ENCODE results near the gene KLHL29. TPM values are rescaled to one million over a fixed set of nuclear protein-coding genes. Genes with fewer than 3 reads are reported as not detected.

The KLHL29 gene
- total and polyA plus RNA-seq, 2 experiments from 2014 or later, result 5.6 to 11.0 TPM

GRCh38 chr2:23561088-23561487, 176.1 kb downstream of the KLHL29 start:
- no peaks in the 10 kb centered on the region for H3K27me3 ChIP-seq
- no peak for DNase-seq (ENCODE audit: low read depth in 1 of 2, low spot score in 1 of 2)
- no peak overlapping the region for H3K4me3 ChIP-seq
- no peak for TF ChIP-seq CTCF (IDR thresholded peaks at IDR 0.05; ENCODE audit: low read depth, low read length)
- no peaks in the 10 kb centered on the region for H3K9me3 ChIP-seq (ENCODE audit: low read depth)
- H3K36me3 ChIP-seq, result no peaks in the 10 kb centered on the region
- no peak overlapping the region for H3K27ac ChIP-seq
- H3K4me1 ChIP-seq (ENCODE audit: low read depth), result no peaks in the 10 kb centered on the region

DNA sequence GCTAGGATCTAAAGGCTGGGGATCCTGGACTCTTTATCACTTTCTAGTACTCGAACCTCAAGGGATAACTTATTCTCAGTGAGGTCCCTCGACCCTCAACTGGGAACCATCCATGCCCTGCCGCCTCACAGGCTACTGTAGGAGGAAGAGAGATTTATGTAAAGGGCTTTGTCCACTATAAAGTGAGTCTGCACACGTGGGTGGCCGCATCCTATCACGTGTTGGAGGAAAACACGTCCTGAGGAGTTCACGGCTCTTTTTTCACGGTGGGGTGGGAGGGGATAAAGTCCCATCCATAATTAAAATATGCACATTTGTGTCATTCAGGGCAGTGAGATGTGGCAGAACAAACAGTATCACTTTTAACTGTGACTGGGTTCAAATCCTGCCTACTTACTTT, 176.6 kb downstream of the KLHL29 start:
- Histone ChIP-seq H3K9me3 (ENCODE audit: low read depth) (no peaks in the 10 kb centered on the region), H3K27me3 (no peaks in the 10 kb centered on the region)
- TF ChIP-seq CTCF (IDR thresholded peaks at IDR 0.05; ENCODE audit: low read depth, low read length), result no peak

DNA sequence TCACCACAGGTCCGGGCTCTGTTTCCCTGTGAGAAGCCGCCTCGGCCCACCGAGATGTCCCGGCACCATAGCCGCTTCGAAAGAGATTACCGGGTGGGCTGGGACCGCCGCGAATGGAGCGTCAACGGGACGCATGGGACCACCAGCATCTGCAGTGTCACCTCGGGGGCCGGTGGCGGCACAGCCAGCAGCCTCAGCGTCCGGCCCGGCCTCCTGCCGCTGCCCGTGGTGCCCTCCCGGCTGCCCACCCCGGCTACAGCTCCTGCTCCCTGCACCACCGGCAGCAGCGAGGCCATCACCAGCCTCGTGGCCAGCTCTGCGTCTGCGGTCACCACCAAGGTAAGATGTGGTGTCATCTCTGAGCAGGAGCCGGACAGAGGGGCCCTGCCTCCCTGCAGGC, 177.2 kb downstream of the KLHL29 start:
- DNase-seq (ENCODE audit: low read depth in 1 of 2, low spot score in 1 of 2), result no peak
- no peaks in the 10 kb centered on the region for H3K4me1 ChIP-seq (ENCODE audit: low read depth)

More for the DNA sequence above, 176.6 kb downstream of the KLHL29 start:
- Histone ChIP-seq H3K27ac (no peak overlapping the region), H3K36me3 (no peaks in the 10 kb centered on the region), H3K4me1 (ENCODE audit: low read depth) (no peaks in the 10 kb centered on the region), H3K4me3 (no peak overlapping the region)
- DNase-seq (ENCODE audit: low read depth in 1 of 2, low spot score in 1 of 2), result no peak

GRCh38 chr2:23563151-23563550, 178.2 kb downstream of the KLHL29 start:
- no peaks in the 10 kb centered on the region for H3K27me3 ChIP-seq
- no peak for TF ChIP-seq CTCF (IDR thresholded peaks at IDR 0.05; ENCODE audit: low read depth, low read length)
- no peaks in the 10 kb centered on the region for H3K9me3 ChIP-seq (ENCODE audit: low read depth)
- H3K4me3 ChIP-seq, result no peak overlapping the region
- no peak for DNase-seq (ENCODE audit: low read depth in 1 of 2, low spot score in 1 of 2)
- no peaks in the 10 kb centered on the region for H3K4me1 ChIP-seq (ENCODE audit: low read depth)
- H3K36me3 ChIP-seq, result no peaks in the 10 kb centered on the region
- no peak overlapping the region for H3K27ac ChIP-seq

More for the DNA sequence above, 177.2 kb downstream of the KLHL29 start:
- Histone ChIP-seq H3K27me3 (no peaks in the 10 kb centered on the region), H3K36me3 (no peaks in the 10 kb centered on the region), H3K4me3 (no peak overlapping the region), H3K9me3 (ENCODE audit: low read depth) (no peaks in the 10 kb centered on the region), H3K27ac (no peak overlapping the region)
- TF ChIP-seq CTCF (IDR thresholded peaks at IDR 0.05; ENCODE audit: low read depth, low read length), result no peak

GRCh38 chr2:23563673-23564614, 179.0 kb downstream of the KLHL29 start:
- Histone ChIP-seq H3K27ac (no peak overlapping the region), H3K27me3 (no peaks in the 10 kb centered on the region), H3K4me3 (no peak overlapping the region), H3K4me1 (ENCODE audit: low read depth) (no peaks in the 10 kb centered on the region), H3K9me3 (ENCODE audit: low read depth) (no peaks in the 10 kb centered on the region), H3K36me3 (no peaks in the 10 kb centered on the region)
- peak in 1 of 2 donors; percentile 76 for DNase-seq (ENCODE audit: low read depth in 1 of 2, low spot score in 1 of 2)
- TF ChIP-seq CTCF (IDR thresholded peaks at IDR 0.05; ENCODE audit: low read depth, low read length), result peak; percentile 26
